ENCODE measurements around the gene TBL1X. TPM values are rescaled to one million over a fixed set of nuclear protein-coding genes. Genes with fewer than 3 reads are reported as not detected.
A peak's percentile ranks its signal among the peaks of the same experiment; 100 is the strongest.

TBL1X gene
- total RNA-seq, 2 donors from 2014 or later, result 12.3 to 14.0 TPM

GRCh38 chrX:9604908-9605306, 140.0 kb downstream of the TBL1X start:
- Histone ChIP-seq H3K27me3 (no peaks in the 10 kb centered on the region), H3K36me3 (no peaks in the 10 kb centered on the region), H3K4me1 (peaks cover 0 to 5% of the 10 kb centered on the region in 2 donors), H3K9me3 (no peaks in the 10 kb centered on the region), H3K27ac (peak overlapping the region; percentile 68 to 82), H3K4me3 (no peak overlapping the region)
- no peak for DNase-seq (ENCODE audit: low spot score)
- no peak for TF ChIP-seq CTCF (IDR thresholded peaks at IDR 0.05)

- no peaks in the 10 kb centered on the region for H3K9me3 ChIP-seq
- H3K4me3 ChIP-seq, result no peak overlapping the region
- no peak for DNase-seq (ENCODE audit: low spot score)
- peaks cover 0 to 5% of the 10 kb centered on the region in 2 donors for H3K4me1 ChIP-seq
- peak overlapping the region in 1 of 2 donors; percentile 82 for H3K27ac ChIP-seq
- no peaks in the 10 kb centered on the region for H3K36me3 ChIP-seq
- no peaks in the 10 kb centered on the region for H3K27me3 ChIP-seq
- TF ChIP-seq CTCF (IDR thresholded peaks at IDR 0.05), result no peak
Observed at GRCh38 chrX:9605484-9605883, 140.6 kb downstream of the TBL1X start.

GRCh38 chrX:9606971-9607370, 142.1 kb downstream of the TBL1X start:
- Histone ChIP-seq H3K36me3 (no peaks in the 10 kb centered on the region), H3K4me1 (peaks cover 0 to 5% of the 10 kb centered on the region in 2 donors), H3K27me3 (no peaks in the 10 kb centered on the region), H3K9me3 (no peaks in the 10 kb centered on the region), H3K4me3 (no peak overlapping the region), H3K27ac (no peak overlapping the region)
- DNase-seq (ENCODE audit: low spot score), result no peak
- TF ChIP-seq CTCF (IDR thresholded peaks at IDR 0.05), result no peak

- no peaks in the 10 kb centered on the region for H3K36me3 ChIP-seq
- no peaks in the 10 kb centered on the region for H3K27me3 ChIP-seq
- TF ChIP-seq CTCF (IDR thresholded peaks at IDR 0.05), result no peak
- no peaks in the 10 kb centered on the region for H3K9me3 ChIP-seq
- DNase-seq (ENCODE audit: low spot score), result no peak
- no peak overlapping the region for H3K4me3 ChIP-seq
- H3K4me1 ChIP-seq, result no peaks in the 10 kb centered on the region
- H3K27ac ChIP-seq, result no peak overlapping the region
Observed at GRCh38 chrX:9609499-9609898, 144.6 kb downstream of the TBL1X start.

DNA sequence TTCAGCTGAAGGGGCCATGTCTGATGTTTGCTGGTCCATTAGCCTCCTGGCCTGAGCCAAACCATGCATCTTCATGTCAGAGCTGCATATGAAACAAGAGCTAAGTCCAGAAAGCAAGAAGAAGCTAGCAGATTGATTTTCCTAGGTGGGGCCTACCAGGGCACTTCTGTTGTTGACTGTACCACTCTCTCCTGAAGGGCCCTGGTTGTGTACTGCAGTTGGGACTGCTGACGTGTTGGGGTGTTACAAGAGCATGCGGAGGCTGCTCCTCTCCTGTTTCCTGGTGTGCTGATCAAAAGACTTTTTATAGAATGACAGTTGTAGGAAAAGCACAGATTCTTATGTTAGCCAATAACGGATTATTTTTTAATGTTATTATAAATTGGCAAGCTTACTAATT, 145.1 kb downstream of the TBL1X start:
- Histone ChIP-seq H3K4me1 (no peaks in the 10 kb centered on the region), H3K36me3 (no peaks in the 10 kb centered on the region), H3K27ac (no peak overlapping the region), H3K9me3 (no peaks in the 10 kb centered on the region), H3K27me3 (no peaks in the 10 kb centered on the region), H3K4me3 (no peak overlapping the region)
- DNase-seq (ENCODE audit: low spot score), result no peak
- TF ChIP-seq CTCF (IDR thresholded peaks at IDR 0.05), result no peak

DNA sequence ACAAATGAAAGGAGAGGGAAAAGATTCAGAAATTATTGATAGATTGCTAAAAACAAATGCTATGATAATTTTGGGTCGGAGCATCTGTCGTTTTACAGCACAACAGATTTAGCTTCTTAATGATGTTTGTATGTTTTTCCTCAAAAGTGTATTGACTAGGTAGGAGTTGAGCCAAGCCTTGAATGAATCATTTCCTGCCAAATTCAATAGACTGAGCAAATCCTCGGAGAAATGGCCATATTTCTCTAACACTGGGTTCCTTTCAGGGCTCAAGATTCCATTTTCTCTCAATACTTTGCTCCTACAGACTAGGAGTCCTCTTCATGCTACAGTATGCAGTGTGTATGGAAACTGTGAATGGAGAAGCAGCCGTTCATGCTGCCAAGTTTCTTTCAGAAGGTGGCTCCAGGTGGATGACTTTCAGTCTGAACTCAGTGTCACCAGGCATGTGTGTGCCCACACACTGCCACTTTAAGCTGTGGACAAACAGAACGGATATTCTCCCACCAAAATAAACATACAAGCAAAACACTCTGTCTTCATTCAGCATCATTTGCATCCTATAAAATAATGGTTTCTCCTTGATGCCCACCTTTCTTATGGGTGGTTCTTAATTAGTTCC, 146.0 kb downstream of the TBL1X start:
- Histone ChIP-seq H3K27ac (no peak overlapping the region), H3K27me3 (no peaks in the 10 kb centered on the region), H3K4me3 (no peak overlapping the region), H3K4me1 (no peaks in the 10 kb centered on the region), H3K36me3 (no peaks in the 10 kb centered on the region), H3K9me3 (no peaks in the 10 kb centered on the region)
- no peak for DNase-seq (ENCODE audit: low spot score)
- TF ChIP-seq CTCF (IDR thresholded peaks at IDR 0.05), result no peak

All from right atrium auricular region (tissue), 2 donors.